ENCODE measurements around the gene PIK3R1.
A peak's percentile ranks its signal among the peaks of the same experiment; 100 is the strongest.
"Not testable (repeated sequence)": the region's sequence is repeated elsewhere in the genome, so short reads cannot be mapped to it uniquely, and the experiment has no call there.

The PIK3R1 gene

GRCh38 chr5:68194386-68194785 lies 21.2 kb upstream of the PIK3R1 start:
- no peak for DNase-seq

GRCh38 chr5:68195137-68195536 lies 20.4 kb upstream of the PIK3R1 start:
- DNase-seq = no peak

- no peak for DNase-seq
Measured at GRCh38 chr5:68196876-68197275, 18.7 kb upstream of the PIK3R1 start.

GRCh38 chr5:68200288-68200687 lies 15.3 kb upstream of the PIK3R1 start:
- DNase-seq = no peak

- not testable (repeated sequence) for DNase-seq
Measured at GRCh38 chr5:68210654-68211053, 4.9 kb upstream of the PIK3R1 start.

GRCh38 chr5:68214482-68215207 lies 911 bp upstream of the PIK3R1 start:
- no peak for DNase-seq

GRCh38 chr5:68215898-68216244 lies 315 bp downstream of the PIK3R1 start:
- no peak for DNase-seq

GRCh38 chr5:68216245-68217046 lies 890 bp downstream of the PIK3R1 start:
- peak; percentile 76 for DNase-seq

GRCh38 chr5:68217047-68217355 lies 1.4 kb downstream of the PIK3R1 start:
- no peak for DNase-seq

- DNase-seq = no peak
Measured at GRCh38 chr5:68217528-68217927, 2.0 kb downstream of the PIK3R1 start.

GRCh38 chr5:68219161-68219816 lies 3.7 kb downstream of the PIK3R1 start:
- no peak for DNase-seq

GRCh38 chr5:68220260-68220659 lies 4.7 kb downstream of the PIK3R1 start:
- DNase-seq = no peak

- no peak for DNase-seq
Measured at GRCh38 chr5:68220914-68221313, 5.4 kb downstream of the PIK3R1 start.

- no peak for DNase-seq
Measured at GRCh38 chr5:68221488-68221887, 5.9 kb downstream of the PIK3R1 start.

- no peak for DNase-seq
Measured at GRCh38 chr5:68222310-68222709, 6.8 kb downstream of the PIK3R1 start.

GRCh38 chr5:68222824-68223354 lies 7.3 kb downstream of the PIK3R1 start:
- no peak for DNase-seq

- DNase-seq = no peak
Measured at GRCh38 chr5:68223904-68224303, 8.3 kb downstream of the PIK3R1 start.

GRCh38 chr5:68224509-68225187 lies 9.1 kb downstream of the PIK3R1 start:
- no peak for DNase-seq

GRCh38 chr5:68225188-68225910 lies 9.8 kb downstream of the PIK3R1 start:
- DNase-seq = no peak

- no peak for DNase-seq
Measured at GRCh38 chr5:68225911-68226545, 10.5 kb downstream of the PIK3R1 start.

- DNase-seq = no peak
Measured at GRCh38 chr5:68226546-68227073, 11.1 kb downstream of the PIK3R1 start.

Measured in right hindlimb (tissue), 1 donor.